ENCODE data around the gene PUDP.

PUDP gene

DNA sequence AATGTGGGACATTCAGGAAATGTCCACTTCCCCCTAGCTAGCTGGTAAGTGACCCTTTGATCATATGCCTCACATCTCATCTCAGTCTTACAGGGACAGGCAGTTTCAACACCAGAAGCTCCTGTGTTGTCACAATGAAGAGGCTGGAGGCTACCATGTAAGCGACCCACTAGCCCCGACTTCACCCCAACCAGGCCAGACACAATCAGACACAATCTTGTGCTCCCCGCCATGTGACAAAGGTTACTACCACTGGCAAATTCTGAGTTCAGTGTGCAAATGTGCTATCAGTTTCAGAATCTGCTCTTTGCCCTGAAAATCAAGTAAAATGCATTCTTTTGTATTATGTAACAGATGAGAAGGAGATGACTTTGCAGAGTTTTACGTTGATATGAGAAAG is 57.3 kb downstream of the PUDP start:
- no peak for TF ChIP-seq CTCF (IDR thresholded peaks at IDR 0.05)
- no peak for DNase-seq

GRCh38 chrX:7088968-7089615 is 58.9 kb downstream of the PUDP start:
- Mint-ChIP-seq H3K27me3 (ENCODE audit: low read depth, poor library complexity) (peaks cover 2% of the 10 kb centered on the region), H3K36me3 (ENCODE audit: low read depth) (peaks cover 23% of the 10 kb centered on the region), H3K27ac (peak overlapping the region; percentile 60), H3K4me1 (peaks cover 62% of the 10 kb centered on the region), H3K4me3 (no peak overlapping the region), H3K9me3 (no peaks in the 10 kb centered on the region)
- peak; percentile 16 for DNase-seq
- peak; percentile 19 for TF ChIP-seq CTCF (IDR thresholded peaks at IDR 0.05)

More for the DNA sequence above, 57.3 kb downstream of the PUDP start:
- Mint-ChIP-seq H3K4me3 (no peak overlapping the region), H3K27ac (peak overlapping the region; percentile 32), H3K9me3 (no peaks in the 10 kb centered on the region), H3K36me3 (ENCODE audit: low read depth) (peaks cover 22% of the 10 kb centered on the region), H3K4me1 (peaks cover 50% of the 10 kb centered on the region), H3K27me3 (ENCODE audit: low read depth, poor library complexity) (peaks cover 2% of the 10 kb centered on the region)

DNA sequence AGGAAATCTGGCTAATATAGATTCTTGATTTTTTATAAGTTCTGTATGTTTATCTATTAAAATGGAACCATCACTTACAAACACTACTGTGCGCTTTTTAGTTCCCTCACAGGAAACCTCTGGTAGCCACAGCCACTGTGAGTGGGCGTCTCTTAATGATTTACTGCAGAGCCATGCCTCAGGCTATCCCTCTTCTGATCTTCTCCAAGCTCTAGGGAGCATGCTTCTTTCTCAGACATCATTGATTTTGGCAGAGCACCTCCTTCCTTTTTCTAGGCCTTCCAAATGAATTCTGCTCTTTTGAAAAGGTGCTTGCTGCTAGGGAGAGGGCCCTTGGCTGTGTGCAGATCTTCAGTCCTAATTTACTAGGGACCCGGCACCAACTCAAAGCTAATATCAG is 61.6 kb downstream of the PUDP start:
- no peak for TF ChIP-seq CTCF (IDR thresholded peaks at IDR 0.05)
- H3K36me3 Mint-ChIP-seq (ENCODE audit: low read depth) = peaks cover 38% of the 10 kb centered on the region
- H3K27me3 Mint-ChIP-seq (ENCODE audit: low read depth, poor library complexity) = peaks cover 2% of the 10 kb centered on the region
- H3K27ac Mint-ChIP-seq = peak overlapping the region; percentile 14
- no peak for DNase-seq
- peak overlapping the region; percentile 9 for H3K4me3 Mint-ChIP-seq
- H3K4me1 Mint-ChIP-seq = peaks cover 75% of the 10 kb centered on the region
- no peaks in the 10 kb centered on the region for H3K9me3 Mint-ChIP-seq

GRCh38 chrX:7085879-7086278 is 62.1 kb downstream of the PUDP start:
- no peak for DNase-seq
- H3K27ac Mint-ChIP-seq = no peak overlapping the region
- TF ChIP-seq CTCF (IDR thresholded peaks at IDR 0.05) = no peak
- peaks cover 73% of the 10 kb centered on the region for H3K4me1 Mint-ChIP-seq
- no peaks in the 10 kb centered on the region for H3K9me3 Mint-ChIP-seq
- no peak overlapping the region for H3K4me3 Mint-ChIP-seq
- H3K36me3 Mint-ChIP-seq (ENCODE audit: low read depth) = peaks cover 41% of the 10 kb centered on the region
- H3K27me3 Mint-ChIP-seq (ENCODE audit: low read depth, poor library complexity) = peaks cover 2% of the 10 kb centered on the region

DNA sequence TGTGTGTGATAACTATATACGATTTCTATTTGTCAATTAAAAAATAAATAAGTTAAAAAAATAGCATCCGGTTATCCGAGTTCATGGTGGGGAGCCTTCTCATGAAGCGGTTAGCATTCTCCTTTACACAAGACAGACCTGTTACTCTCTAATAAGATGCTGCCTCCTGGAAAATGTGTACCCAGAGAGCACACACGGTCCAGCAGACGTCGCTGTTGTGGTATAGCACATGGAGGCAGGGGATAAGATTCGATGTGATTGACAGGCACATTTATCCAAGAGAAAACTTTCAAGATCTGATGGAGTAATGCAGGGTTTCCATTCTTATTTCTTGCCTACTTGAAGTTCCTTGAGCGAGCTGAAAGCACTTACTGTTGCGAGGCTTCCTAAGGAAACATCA is 63.1 kb downstream of the PUDP start:
- Mint-ChIP-seq H3K4me1 (peaks cover 66% of the 10 kb centered on the region), H3K9me3 (no peaks in the 10 kb centered on the region), H3K36me3 (ENCODE audit: low read depth) (peaks cover 41% of the 10 kb centered on the region), H3K4me3 (no peak overlapping the region), H3K27ac (no peak overlapping the region), H3K27me3 (ENCODE audit: low read depth, poor library complexity) (peaks cover 2% of the 10 kb centered on the region)
- DNase-seq = no peak
- no peak for TF ChIP-seq CTCF (IDR thresholded peaks at IDR 0.05)

All from nephron progenitor cell (in vitro differentiated cells).